Measurements from ENCODE around the gene SNX6.
"Not testable (repeated sequence)": the region's sequence is repeated elsewhere in the genome, so short reads cannot be mapped to it uniquely, and the experiment has no call there.

GRCh38 chr14:34650006-34650405 lies 20.1 kb upstream of the SNX6 start:
- TF ChIP-seq POLR2A (IDR thresholded peaks at IDR 0.05): not testable (repeated sequence)
- TF ChIP-seq, protein P1, sequence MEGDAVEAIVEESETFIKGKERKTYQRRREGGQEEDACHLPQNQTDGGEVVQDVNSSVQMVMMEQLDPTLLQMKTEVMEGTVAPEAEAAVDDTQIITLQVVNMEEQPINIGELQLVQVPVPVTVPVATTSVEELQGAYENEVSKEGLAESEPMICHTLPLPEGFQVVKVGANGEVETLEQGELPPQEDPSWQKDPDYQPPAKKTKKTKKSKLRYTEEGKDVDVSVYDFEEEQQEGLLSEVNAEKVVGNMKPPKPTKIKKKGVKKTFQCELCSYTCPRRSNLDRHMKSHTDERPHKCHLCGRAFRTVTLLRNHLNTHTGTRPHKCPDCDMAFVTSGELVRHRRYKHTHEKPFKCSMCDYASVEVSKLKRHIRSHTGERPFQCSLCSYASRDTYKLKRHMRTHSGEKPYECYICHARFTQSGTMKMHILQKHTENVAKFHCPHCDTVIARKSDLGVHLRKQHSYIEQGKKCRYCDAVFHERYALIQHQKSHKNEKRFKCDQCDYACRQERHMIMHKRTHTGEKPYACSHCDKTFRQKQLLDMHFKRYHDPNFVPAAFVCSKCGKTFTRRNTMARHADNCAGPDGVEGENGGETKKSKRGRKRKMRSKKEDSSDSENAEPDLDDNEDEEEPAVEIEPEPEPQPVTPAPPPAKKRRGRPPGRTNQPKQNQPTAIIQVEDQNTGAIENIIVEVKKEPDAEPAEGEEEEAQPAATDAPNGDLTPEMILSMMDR (IDR thresholded peaks at IDR 0.05): not testable (repeated sequence)
